Loucy (cell line): ENCODE results near the gene ASTN2.

Experiments
- H2AFZ ChIP-seq: fragments of 200-600 bp; sonication (generic); 2 replicates; pipeline ENCODE4 v1.6.0; 2016; ENCODE audit warnings: antibody characterized with exemption, mild to moderate bottlenecking, low read length, moderate library complexity
- H3F3A ChIP-seq: fragments of 200-600 bp; 2 replicates; pipeline ENCODE4 v1.6.0; 2016; ENCODE audit warnings: antibody characterized with exemption, low read depth, mild to moderate bottlenecking
- H3K27me3 ChIP-seq: fragments of 200-600 bp; sonication (generic); 2 replicates; pipeline ENCODE4 v1.6.1; 2014; ENCODE audit warnings: low read length, mild to moderate bottlenecking; ENCODE audit not compliant: insufficient read depth, poor library complexity, severe bottlenecking
- H3K36me3 ChIP-seq: fragments of 200-600 bp; sonication (generic); 2 replicates; pipeline ENCODE4 v1.6.1; 2016; ENCODE audit warnings: low read length; ENCODE audit not compliant: insufficient read depth
- H3K4me1 ChIP-seq: fragments of 200-600 bp; sonication (generic); 2 replicates; pipeline ENCODE4 v1.5.1; 2014; ENCODE audit warnings: low read length, mild to moderate bottlenecking; ENCODE audit not compliant: insufficient read depth, poor library complexity, severe bottlenecking
- H3K4me2 ChIP-seq: fragments of 200-600 bp; sonication (generic); 2 replicates; pipeline ENCODE4 v1.6.0; 2014; ENCODE audit warnings: antibody characterized with exemption, low read length, low read depth, mild to moderate bottlenecking; ENCODE audit not compliant: poor library complexity, severe bottlenecking
- H3K4me3 ChIP-seq: fragments of 200-600 bp; sonication (generic); 2 replicates; pipeline ENCODE4 v1.5.1; 2014; ENCODE audit warnings: low read length, mild to moderate bottlenecking, mixed read lengths; ENCODE audit not compliant: poor library complexity, severe bottlenecking
- H3K79me2 ChIP-seq: fragments of 200-600 bp; sonication (generic); 2 replicates; pipeline ENCODE4 v1.6.1; 2014; ENCODE audit warnings: low read length; ENCODE audit not compliant: insufficient read depth
- H3K9ac ChIP-seq: fragments of 200-600 bp; sonication (generic); 2 replicates; pipeline ENCODE4 v1.6.0; 2014; ENCODE audit warnings: mild to moderate bottlenecking, low read depth, low read length, moderate library complexity; ENCODE audit not compliant: poor library complexity, severe bottlenecking
- H3K9me2 ChIP-seq: fragments of 200-600 bp; sonication (generic); replicated peaks from 2 replicates; pipeline ENCODE4 v1.6.1; 2016; ENCODE audit warnings: low read depth, low read length, mixed read lengths
- H3K9me3 ChIP-seq: fragments of 200-600 bp; sonication (generic); 2 replicates; pipeline ENCODE4 v1.6.1; 2014; ENCODE audit warnings: mild to moderate bottlenecking, antibody characterized with exemption, low read length, low read depth; ENCODE audit not compliant: insufficient read depth
- H4K20me1 ChIP-seq: fragments of 200-600 bp; sonication (generic); 2 replicates; pipeline ENCODE4 v1.6.0; 2014; ENCODE audit warnings: antibody characterized with exemption, low read length, mild to moderate bottlenecking; ENCODE audit not compliant: insufficient read depth, poor library complexity, severe bottlenecking
- EZH2phosphoT487 ChIP-seq: fragments of 200-600 bp; IDR thresholded peaks from 2 replicates; pipeline ENCODE4 v1.6.1; 2018; ENCODE audit warnings: antibody characterized with exemption, mild to moderate bottlenecking, moderate library complexity, borderline replicate concordance
- TF ChIP-seq, protein P1 (sequence below): fragments of 200-600 bp; sonication (generic); conservative IDR thresholded peaks from 2 replicates; pipeline ENCODE4 v1.5.1; 2014; ENCODE audit warnings: mild to moderate bottlenecking, antibody characterized with exemption, low read length

ASTN2 gene

GRCh38 chr9:116646661-116647514, 768.0 kb downstream of the ASTN2 start:
- no peak overlapping the region for H3K9ac ChIP-seq
- no peaks in the 10 kb centered on the region for H3F3A ChIP-seq
- TF ChIP-seq, protein P1, sequence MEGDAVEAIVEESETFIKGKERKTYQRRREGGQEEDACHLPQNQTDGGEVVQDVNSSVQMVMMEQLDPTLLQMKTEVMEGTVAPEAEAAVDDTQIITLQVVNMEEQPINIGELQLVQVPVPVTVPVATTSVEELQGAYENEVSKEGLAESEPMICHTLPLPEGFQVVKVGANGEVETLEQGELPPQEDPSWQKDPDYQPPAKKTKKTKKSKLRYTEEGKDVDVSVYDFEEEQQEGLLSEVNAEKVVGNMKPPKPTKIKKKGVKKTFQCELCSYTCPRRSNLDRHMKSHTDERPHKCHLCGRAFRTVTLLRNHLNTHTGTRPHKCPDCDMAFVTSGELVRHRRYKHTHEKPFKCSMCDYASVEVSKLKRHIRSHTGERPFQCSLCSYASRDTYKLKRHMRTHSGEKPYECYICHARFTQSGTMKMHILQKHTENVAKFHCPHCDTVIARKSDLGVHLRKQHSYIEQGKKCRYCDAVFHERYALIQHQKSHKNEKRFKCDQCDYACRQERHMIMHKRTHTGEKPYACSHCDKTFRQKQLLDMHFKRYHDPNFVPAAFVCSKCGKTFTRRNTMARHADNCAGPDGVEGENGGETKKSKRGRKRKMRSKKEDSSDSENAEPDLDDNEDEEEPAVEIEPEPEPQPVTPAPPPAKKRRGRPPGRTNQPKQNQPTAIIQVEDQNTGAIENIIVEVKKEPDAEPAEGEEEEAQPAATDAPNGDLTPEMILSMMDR, result peak; percentile 65
- TF ChIP-seq EZH2phosphoT487, result no peak
- no peaks in the 10 kb centered on the region for H4K20me1 ChIP-seq
- H3K27me3 ChIP-seq, result no peaks in the 10 kb centered on the region
- H3K9me2 ChIP-seq, result no peaks in the 10 kb centered on the region
- H2AFZ ChIP-seq, result no peak overlapping the region
- no peak overlapping the region for H3K4me2 ChIP-seq
- H3K36me3 ChIP-seq, result no peaks in the 10 kb centered on the region
- H3K4me3 ChIP-seq, result no peak overlapping the region
- H3K79me2 ChIP-seq, result no peaks in the 10 kb centered on the region
- no peaks in the 10 kb centered on the region for H3K4me1 ChIP-seq
- H3K9me3 ChIP-seq, result no peaks in the 10 kb centered on the region

- Histone ChIP-seq H3K4me2 (no peak overlapping the region), H3K4me1 (no peaks in the 10 kb centered on the region), H3K9me2 (no peaks in the 10 kb centered on the region), H3K9ac (no peak overlapping the region), H4K20me1 (no peaks in the 10 kb centered on the region), H3K79me2 (no peaks in the 10 kb centered on the region), H3K4me3 (no peak overlapping the region), H3K36me3 (no peaks in the 10 kb centered on the region), H3F3A (no peaks in the 10 kb centered on the region), H3K27me3 (no peaks in the 10 kb centered on the region), H2AFZ (no peak overlapping the region), H3K9me3 (no peaks in the 10 kb centered on the region)
- no peak for TF ChIP-seq EZH2phosphoT487
- TF ChIP-seq, protein P1, result no peak
Measured at GRCh38 chr9:116644091-116644688, 770.7 kb downstream of the ASTN2 start.

DNA sequence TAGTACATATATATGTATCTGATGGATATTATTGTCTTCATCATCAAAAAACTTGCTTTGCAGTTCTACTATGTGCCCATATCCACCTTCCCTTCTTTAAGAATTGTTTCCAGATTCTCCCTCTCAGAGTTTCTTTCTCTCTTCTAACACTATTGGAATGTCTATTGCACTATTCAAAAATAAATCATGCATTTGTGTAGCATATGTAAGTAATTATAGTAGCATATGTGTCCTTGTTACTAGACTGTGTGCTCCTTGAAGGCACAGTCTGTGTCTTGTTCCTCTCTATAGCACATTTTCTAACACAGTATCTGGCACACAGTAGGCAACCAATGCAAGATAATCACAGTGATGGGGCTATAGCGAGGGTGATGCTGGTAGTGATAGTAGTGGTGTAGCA, 771.2 kb downstream of the ASTN2 start:
- Histone ChIP-seq H3K9me2 (no peaks in the 10 kb centered on the region), H3K79me2 (no peaks in the 10 kb centered on the region), H4K20me1 (no peaks in the 10 kb centered on the region), H3K27me3 (no peaks in the 10 kb centered on the region), H3F3A (no peaks in the 10 kb centered on the region), H3K9ac (no peak overlapping the region), H3K9me3 (no peaks in the 10 kb centered on the region), H3K4me1 (no peaks in the 10 kb centered on the region), H2AFZ (no peak overlapping the region), H3K4me3 (no peak overlapping the region), H3K4me2 (no peak overlapping the region), H3K36me3 (no peaks in the 10 kb centered on the region)
- TF ChIP-seq EZH2phosphoT487, result no peak
- TF ChIP-seq, protein P1, result no peak
